ENCODE measurements around the gene PTBP3. TPM values are rescaled to one million over a fixed set of nuclear protein-coding genes. Genes with fewer than 3 reads are reported as not detected.

The PTBP3 gene
- polyA plus RNA-seq, 1 donor from 2014 or later: 36.1 TPM

GRCh38 chr9:112273876-112274275 lies 59.5 kb downstream of the PTBP3 start:
- Histone ChIP-seq H3K36me3 (ENCODE audit: insufficient read depth, low read length) (no peaks in the 10 kb centered on the region), H3K9me3 (ENCODE audit: low read length) (no peaks in the 10 kb centered on the region), H3F3A (ENCODE audit: insufficient read depth, low read length, poor library complexity, severe bottlenecking) (no peaks in the 10 kb centered on the region), H4K20me1 (ENCODE audit: insufficient read depth) (no peaks in the 10 kb centered on the region), H3K27ac (ENCODE audit: low read length) (no peak overlapping the region), H3K9ac (ENCODE audit: low read length) (no peak overlapping the region), H3K4me2 (ENCODE audit: low read length) (no peak overlapping the region), H3K79me2 (replicated peaks; ENCODE audit: insufficient read depth, low read length) (peaks cover 15% of the 10 kb centered on the region), H2AFZ (ENCODE audit: low read depth, low read length) (no peak overlapping the region), H3K27me3 (ENCODE audit: insufficient read depth, low read depth, low read length) (no peaks in the 10 kb centered on the region), H3K4me3 (ENCODE audit: low read length) (no peak overlapping the region), H3K9me2 (ENCODE audit: insufficient read depth, low read length) (no peaks in the 10 kb centered on the region)
- TF ChIP-seq REST (IDR thresholded peaks at IDR 0.05; ENCODE audit: borderline replicate concordance) (no peak), EZH2 (IDR thresholded peaks at IDR 0.05; ENCODE audit: borderline replicate concordance, insufficient read depth, low read length, poor library complexity, severe bottlenecking) (no peak), RAD21 (conservative IDR thresholded peaks at IDR 0.05) (no peak), MXI1 (conservative IDR thresholded peaks at IDR 0.05; ENCODE audit: poor library complexity, severe bottlenecking) (no peak), POLR2AphosphoS5 (IDR thresholded peaks at IDR 0.05) (no peak), EP300 (conservative IDR thresholded peaks at IDR 0.05; ENCODE audit: poor library complexity, severe bottlenecking) (no peak), TAF1 (IDR thresholded peaks at IDR 0.05; ENCODE audit: low read depth) (no peak), SMC3 (conservative IDR thresholded peaks at IDR 0.05; ENCODE audit: poor library complexity) (no peak), CTCF (IDR thresholded peaks at IDR 0.05; ENCODE audit: poor library complexity, severe bottlenecking) (no peak)

GRCh38 chr9:112271466-112272098 lies 61.8 kb downstream of the PTBP3 start:
- Histone ChIP-seq H3K9me3 (ENCODE audit: low read length) (no peaks in the 10 kb centered on the region), H3K27ac (ENCODE audit: low read length) (no peak overlapping the region), H3K9me2 (ENCODE audit: insufficient read depth, low read length) (no peaks in the 10 kb centered on the region), H3K27me3 (ENCODE audit: insufficient read depth, low read depth, low read length) (no peaks in the 10 kb centered on the region), H3K9ac (ENCODE audit: low read length) (no peak overlapping the region), H3K79me2 (replicated peaks; ENCODE audit: insufficient read depth, low read length) (peaks cover 15% of the 10 kb centered on the region), H2AFZ (ENCODE audit: low read depth, low read length) (no peak overlapping the region), H3F3A (ENCODE audit: insufficient read depth, low read length, poor library complexity, severe bottlenecking) (no peaks in the 10 kb centered on the region), H3K4me3 (ENCODE audit: low read length) (no peak overlapping the region), H4K20me1 (ENCODE audit: insufficient read depth) (no peaks in the 10 kb centered on the region), H3K4me2 (ENCODE audit: low read length) (no peak overlapping the region), H3K36me3 (ENCODE audit: insufficient read depth, low read length) (no peaks in the 10 kb centered on the region)
- no peak for TF ChIP-seq CTCF (IDR thresholded peaks at IDR 0.05; ENCODE audit: poor library complexity, severe bottlenecking)
- no peak for TF ChIP-seq SMC3 (conservative IDR thresholded peaks at IDR 0.05; ENCODE audit: poor library complexity)
- TF ChIP-seq REST (IDR thresholded peaks at IDR 0.05; ENCODE audit: borderline replicate concordance): no peak
- TF ChIP-seq EZH2 (IDR thresholded peaks at IDR 0.05; ENCODE audit: borderline replicate concordance, insufficient read depth, low read length, poor library complexity, severe bottlenecking): no peak
- TF ChIP-seq MXI1 (conservative IDR thresholded peaks at IDR 0.05; ENCODE audit: poor library complexity, severe bottlenecking): no peak
- no peak for TF ChIP-seq EP300 (conservative IDR thresholded peaks at IDR 0.05; ENCODE audit: poor library complexity, severe bottlenecking)
- TF ChIP-seq RAD21 (conservative IDR thresholded peaks at IDR 0.05): no peak
- TF ChIP-seq TAF1 (IDR thresholded peaks at IDR 0.05; ENCODE audit: low read depth): no peak

All from neural cell (in vitro differentiated cells).